ENCODE results near the gene TIRAP.
"Not testable (repeated sequence)": the region's sequence is repeated elsewhere in the genome, so short reads cannot be mapped to it uniquely, and the experiment has no call there.

- TF ChIP-seq, protein P1, sequence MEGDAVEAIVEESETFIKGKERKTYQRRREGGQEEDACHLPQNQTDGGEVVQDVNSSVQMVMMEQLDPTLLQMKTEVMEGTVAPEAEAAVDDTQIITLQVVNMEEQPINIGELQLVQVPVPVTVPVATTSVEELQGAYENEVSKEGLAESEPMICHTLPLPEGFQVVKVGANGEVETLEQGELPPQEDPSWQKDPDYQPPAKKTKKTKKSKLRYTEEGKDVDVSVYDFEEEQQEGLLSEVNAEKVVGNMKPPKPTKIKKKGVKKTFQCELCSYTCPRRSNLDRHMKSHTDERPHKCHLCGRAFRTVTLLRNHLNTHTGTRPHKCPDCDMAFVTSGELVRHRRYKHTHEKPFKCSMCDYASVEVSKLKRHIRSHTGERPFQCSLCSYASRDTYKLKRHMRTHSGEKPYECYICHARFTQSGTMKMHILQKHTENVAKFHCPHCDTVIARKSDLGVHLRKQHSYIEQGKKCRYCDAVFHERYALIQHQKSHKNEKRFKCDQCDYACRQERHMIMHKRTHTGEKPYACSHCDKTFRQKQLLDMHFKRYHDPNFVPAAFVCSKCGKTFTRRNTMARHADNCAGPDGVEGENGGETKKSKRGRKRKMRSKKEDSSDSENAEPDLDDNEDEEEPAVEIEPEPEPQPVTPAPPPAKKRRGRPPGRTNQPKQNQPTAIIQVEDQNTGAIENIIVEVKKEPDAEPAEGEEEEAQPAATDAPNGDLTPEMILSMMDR (IDR thresholded peaks at IDR 0.05), result not testable (repeated sequence)
- TF ChIP-seq, protein P2, sequence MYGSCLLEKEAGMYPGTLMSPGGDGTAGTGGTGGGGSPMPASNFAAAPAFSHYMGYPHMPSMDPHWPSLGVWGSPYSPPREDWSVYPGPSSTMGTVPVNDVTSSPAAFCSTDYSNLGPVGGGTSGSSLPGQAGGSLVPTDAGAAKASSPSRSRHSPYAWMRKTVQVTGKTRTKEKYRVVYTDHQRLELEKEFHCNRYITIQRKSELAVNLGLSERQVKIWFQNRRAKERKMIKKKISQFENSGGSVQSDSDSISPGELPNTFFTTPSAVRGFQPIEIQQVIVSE (CRISPR knock-in tag; IDR thresholded peaks at IDR 0.05; ENCODE audit: borderline replicate concordance), result not testable (repeated sequence)
- not testable (repeated sequence) for TF ChIP-seq TEAD4 (CRISPR knock-in tag; IDR thresholded peaks at IDR 0.05); NR3C1 (CRISPR knock-in tag; conservative IDR thresholded peaks at IDR 0.05; ENCODE audit: low read depth); NR2C2 (CRISPR knock-in tag; IDR thresholded peaks at IDR 0.05); TCF7 (CRISPR knock-in tag; IDR thresholded peaks at IDR 0.05; ENCODE audit: low read depth); ZBTB21 (CRISPR knock-in tag; IDR thresholded peaks at IDR 0.05; ENCODE audit: borderline replicate concordance); ELF4 (CRISPR knock-in tag; IDR thresholded peaks at IDR 0.05; ENCODE audit: low read depth); CBFB (CRISPR knock-in tag; IDR thresholded peaks at IDR 0.05; ENCODE audit: low read depth); TP53 (CRISPR knock-in tag; IDR thresholded peaks at IDR 0.05); ZNF263 (CRISPR knock-in tag; IDR thresholded peaks at IDR 0.05; ENCODE audit: low read depth); TEAD1 (CRISPR knock-in tag; IDR thresholded peaks at IDR 0.05)
These were observed 25.9 kb downstream of the TIRAP start for GRCh38 chr11:126308771-126309170.

Data from WTC11 (cell line).